ENCODE data around the gene MSANTD2. TPM values are rescaled to one million over a fixed set of nuclear protein-coding genes. Genes with fewer than 3 reads are reported as not detected.

The MSANTD2 gene
- polyA plus RNA-seq, 2 of the 4 experiments (the other 2 are of a cell fraction) = 5.6 to 6.4 TPM

DNA sequence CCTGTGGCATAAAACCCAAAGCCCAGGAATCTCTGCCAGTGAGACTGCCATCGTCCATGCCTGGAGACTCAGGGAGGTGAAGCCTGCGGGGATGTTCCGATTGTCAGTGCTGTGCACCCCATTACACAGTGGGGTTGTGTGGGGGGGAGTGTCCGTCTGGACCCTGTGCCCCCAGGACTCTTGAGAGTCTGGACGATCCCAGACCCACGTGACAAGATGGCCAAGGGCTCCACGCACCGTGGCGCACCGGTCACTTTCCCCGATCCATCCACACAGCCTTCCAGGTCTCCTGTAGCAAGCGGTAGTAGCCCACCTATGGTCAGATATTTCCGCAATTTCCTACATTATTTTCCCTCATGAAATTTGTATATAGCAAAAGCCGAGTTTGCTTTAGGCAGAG is 81.4 kb downstream of the MSANTD2 start:
- ATAC-seq = no peak; a peak in 1 of 6 replicates
- FAIRE-seq = no peak
- 67% methylated on average over 14 of the region's 14 CpGs for WGBS (ENCODE audit: missing lambda C conversion rate)
- H3K27ac ChIP-seq = no peak overlapping the region
- peak overlapping the region; percentile 81; the same call in 2 of the 3 replicates for H3K4me2 ChIP-seq
- no peaks in the 10 kb centered on the region for H3K4me1 ChIP-seq
- no peaks in the 10 kb centered on the region for H3K9me3 ChIP-seq
- TF ChIP-seq RCOR1 (IDR thresholded peaks at IDR 0.05; ENCODE audit: low read depth, low read length) = no peak
- no peak for TF ChIP-seq MAFK (IDR thresholded peaks at IDR 0.05; ENCODE audit: partially characterized antibody)
- TF ChIP-seq ESRRA (IDR thresholded peaks at IDR 0.05; ENCODE audit: borderline replicate concordance, low read length) = no peak
- TF ChIP-seq ELK1 (IDR thresholded peaks at IDR 0.05; ENCODE audit: low read depth, low read length) = no peak
- TF ChIP-seq POLR2A (IDR thresholded peaks at IDR 0.05; ENCODE audit: low read length) = no peak
- ChIA-PET CTCF (interaction anchor here (1.0 kb wide), 1 partner anchor 75 kb away, joined by 3 read pairs; no protein-coding TSS in a partner anchor), POLR2A (no interaction called here)
- no peak for DNase-seq (ENCODE audit: low read depth in 1 of 2, low spot score in 1 of 2)
- H3K4me3 ChIP-seq = peak overlapping the region; percentile 36; the same call in 1 of the 3 replicates

DNA sequence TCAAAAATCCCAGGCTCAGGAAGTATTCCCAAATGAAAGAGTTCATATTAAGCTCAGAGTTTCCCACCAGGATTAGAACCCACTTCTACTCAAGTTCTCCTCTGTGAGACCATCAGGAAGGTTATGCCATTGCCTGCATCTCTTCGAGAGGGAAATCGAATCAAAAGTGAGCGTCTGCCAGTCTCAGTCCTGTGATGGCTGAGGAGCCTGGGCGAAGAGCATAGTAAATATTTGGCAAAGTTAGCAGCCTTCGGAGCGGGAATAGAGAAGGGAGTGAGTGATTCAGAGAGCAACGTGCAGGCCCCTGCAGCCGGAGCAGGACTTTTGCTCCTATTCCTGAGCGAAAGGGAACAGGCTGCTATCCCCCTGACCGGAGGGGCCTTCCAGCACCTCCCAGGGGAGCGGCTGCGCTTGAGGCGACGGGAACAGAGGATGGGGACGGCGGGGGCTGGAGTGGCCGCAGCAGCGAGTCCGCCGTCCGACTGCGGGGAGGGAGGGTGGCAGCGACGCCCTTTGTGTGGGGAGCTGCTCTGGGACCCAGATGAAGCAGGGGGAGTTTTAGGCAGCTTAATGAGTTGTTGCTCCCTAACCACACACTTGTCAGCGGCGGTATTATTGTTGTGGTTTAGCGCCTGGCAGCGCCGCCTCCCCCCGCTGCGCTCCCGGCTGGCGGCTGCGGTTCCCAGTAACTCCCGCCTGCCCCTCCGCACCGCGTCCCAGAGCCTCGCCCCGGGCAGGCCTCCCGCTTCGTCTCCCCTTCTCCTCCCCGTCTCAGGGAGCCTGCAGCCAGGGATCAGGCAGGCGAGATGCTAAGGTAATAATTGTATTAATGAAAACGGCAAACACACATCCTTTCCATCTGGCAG is 82.2 kb downstream of the MSANTD2 start:
- Histone ChIP-seq H3K4me2 (peak overlapping the region; percentile 81), H3K4me1 (no peaks in the 10 kb centered on the region), H3K9me3 (no peaks in the 10 kb centered on the region), H3K27ac (0 out of 6 replicates have a peak overlapping the region, but pooled peaks of 1 of the 2 experiments have one; percentile 16), H3K4me3 (peak overlapping the region; percentile 36)
- no peak for FAIRE-seq
- DNase-seq (ENCODE audit: low read depth in 1 of 2, low spot score in 1 of 2) = no peak
- TF ChIP-seq SREBF2 (IDR thresholded peaks at IDR 0.05) (no peak), CHD2 (IDR thresholded peaks at IDR 0.05; ENCODE audit: low read length, partially characterized antibody) (no peak), FOSB (CRISPR knock-in tag; IDR thresholded peaks at IDR 0.05) (no peak)
- TF ChIP-seq, protein P1, sequence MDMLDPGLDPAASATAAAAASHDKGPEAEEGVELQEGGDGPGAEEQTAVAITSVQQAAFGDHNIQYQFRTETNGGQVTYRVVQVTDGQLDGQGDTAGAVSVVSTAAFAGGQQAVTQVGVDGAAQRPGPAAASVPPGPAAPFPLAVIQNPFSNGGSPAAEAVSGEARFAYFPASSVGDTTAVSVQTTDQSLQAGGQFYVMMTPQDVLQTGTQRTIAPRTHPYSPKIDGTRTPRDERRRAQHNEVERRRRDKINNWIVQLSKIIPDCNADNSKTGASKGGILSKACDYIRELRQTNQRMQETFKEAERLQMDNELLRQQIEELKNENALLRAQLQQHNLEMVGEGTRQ (IDR thresholded peaks at IDR 0.05) = no peak
- POLR2A ChIA-PET = no interaction called here
- peak; percentile 52 to 71; a peak in 5 of 6 replicates for ATAC-seq
- CTCF ChIA-PET = no interaction called here
- 21% methylated on average over 24 of the region's 45 CpGs for WGBS (ENCODE audit: missing lambda C conversion rate)

DNA sequence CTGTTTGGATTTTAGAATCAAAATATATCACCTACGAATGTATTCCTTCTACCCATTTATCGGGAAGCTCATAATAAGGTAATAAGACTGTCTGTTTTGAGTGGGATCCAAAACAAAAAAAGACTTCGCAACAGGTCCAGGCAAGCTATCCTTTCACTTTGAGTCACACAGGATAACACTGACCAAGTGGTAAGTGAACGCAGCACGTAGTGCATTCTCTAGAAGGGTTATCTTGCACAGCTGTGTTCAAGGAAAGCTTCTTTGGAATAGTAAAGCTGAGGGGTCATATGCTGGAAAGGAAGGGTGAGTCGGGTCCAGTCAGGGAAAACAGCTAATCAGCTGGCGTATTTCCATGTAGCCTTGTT is 82.8 kb downstream of the MSANTD2 start:
- Histone ChIP-seq H3K4me1 (no peaks in the 10 kb centered on the region), H3K4me2 (peak overlapping the region; percentile 81), H3K27ac (no peak overlapping the region), H3K4me3 (no peak overlapping the region), H3K9me3 (no peaks in the 10 kb centered on the region)
- TF ChIP-seq RAD21 (conservative IDR thresholded peaks at IDR 0.05 in 1 of 2, IDR thresholded peaks at IDR 0.05 in 1 of 2) = no peak
- no peak for TF ChIP-seq MAZ (IDR thresholded peaks at IDR 0.05; ENCODE audit: borderline replicate concordance, low read depth, low read length)
- no peak for TF ChIP-seq EP300 (IDR thresholded peaks at IDR 0.05)
- TF ChIP-seq GATA3 (IDR thresholded peaks at IDR 0.05; ENCODE audit: borderline replicate concordance) = no peak
- no peak for TF ChIP-seq POLR2A (IDR thresholded peaks at IDR 0.05; ENCODE audit: low read length)
- TF ChIP-seq RCOR1 (IDR thresholded peaks at IDR 0.05; ENCODE audit: low read depth, low read length) = no peak
- no peak for TF ChIP-seq HDAC2 (IDR thresholded peaks at IDR 0.05)
- TF ChIP-seq BCL3 (IDR thresholded peaks at IDR 0.05) = no peak
- TF ChIP-seq CHD2 (IDR thresholded peaks at IDR 0.05; ENCODE audit: low read length, partially characterized antibody) = no peak
- no peak for TF ChIP-seq TP53 (CRISPR knock-in tag; IDR thresholded peaks at IDR 0.05)
- no peak for TF ChIP-seq NR3C1 (IDR thresholded peaks at IDR 0.05)
- no peak for DNase-seq (ENCODE audit: low read depth in 1 of 2, low spot score in 1 of 2)
- WGBS (ENCODE audit: missing lambda C conversion rate) = 75% methylated on average over 7 of the region's 7 CpGs
- CTCF ChIA-PET = no interaction called here
- ATAC-seq = no peak; a peak in 1 of 6 replicates
- POLR2A ChIA-PET = no interaction called here
- no peak for FAIRE-seq
